GM19035 (cell line): ENCODE measurements around the gene MCF2L2.

Source experiments
- ATAC-seq: cut with Tn5 transposase; IDR thresholded peaks from one replicate; pipeline ENCODE4 v1.9.1; 2021; ENCODE audit not compliant: unreplicated experiment

MCF2L2 gene

DNA sequence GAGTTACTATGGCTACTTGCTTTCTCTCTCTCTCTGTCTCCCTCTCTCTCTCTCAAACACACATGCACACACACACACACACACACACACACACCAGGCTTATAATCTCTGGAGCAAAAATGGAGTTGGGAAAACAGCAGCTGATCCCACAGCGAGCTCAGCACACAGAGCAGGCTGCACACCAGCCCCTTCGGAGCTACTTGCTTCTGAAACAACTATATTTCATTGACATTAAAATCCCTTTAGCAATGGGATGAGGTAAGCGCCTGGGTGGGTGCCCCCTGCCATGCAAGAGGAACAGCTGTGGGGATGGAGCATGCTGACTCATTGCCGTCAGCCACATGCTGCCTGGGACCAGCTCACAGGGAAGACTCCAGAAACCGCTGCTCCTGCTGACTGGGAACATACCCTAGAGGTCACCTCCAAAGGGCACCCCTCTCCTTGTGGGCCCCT is 129.7 kb downstream of the MCF2L2 start:
- ATAC-seq, result no peak

DNA sequence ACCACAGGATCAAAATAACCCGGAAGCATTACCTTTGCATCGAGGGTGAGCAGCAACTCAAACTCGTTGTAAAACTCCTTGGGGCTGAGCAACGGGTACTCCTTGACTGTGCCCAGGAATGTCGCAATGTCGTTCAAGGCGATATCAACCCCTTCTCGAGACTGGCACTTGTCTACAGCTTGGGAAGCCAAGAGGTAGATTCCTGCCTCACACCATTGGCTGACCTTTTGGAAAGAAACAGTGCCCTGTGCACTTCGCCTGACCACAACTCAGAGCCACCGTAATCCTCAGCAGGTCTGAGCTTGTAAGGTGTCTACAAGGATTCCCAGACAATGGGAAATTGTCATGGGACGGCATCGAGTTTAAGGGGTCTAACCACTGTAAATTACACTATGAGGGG is 131.5 kb downstream of the MCF2L2 start:
- ATAC-seq, result no peak

DNA sequence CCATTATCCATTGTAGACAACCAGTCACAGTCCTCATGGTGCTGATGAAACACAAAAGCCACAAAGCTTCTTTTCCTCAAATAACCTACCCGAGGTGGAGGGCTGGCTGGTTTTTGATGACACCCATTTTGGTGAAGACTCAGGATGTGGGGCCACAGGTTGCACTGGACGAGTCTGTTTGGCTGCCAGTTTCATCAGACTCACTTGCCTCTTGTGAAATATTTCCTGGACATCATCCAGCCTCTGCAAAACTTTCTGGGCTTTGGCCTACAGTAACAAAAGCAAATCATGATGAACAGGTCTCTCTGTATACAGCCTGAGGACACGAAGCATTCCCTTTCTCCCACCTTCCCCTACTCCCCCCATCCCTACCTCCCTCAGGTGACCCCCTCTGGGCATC is 133.2 kb downstream of the MCF2L2 start:
- no peak for ATAC-seq

- ATAC-seq, result no peak
Observed at GRCh38 chr3:183293966-183294365, 134.5 kb downstream of the MCF2L2 start.

DNA sequence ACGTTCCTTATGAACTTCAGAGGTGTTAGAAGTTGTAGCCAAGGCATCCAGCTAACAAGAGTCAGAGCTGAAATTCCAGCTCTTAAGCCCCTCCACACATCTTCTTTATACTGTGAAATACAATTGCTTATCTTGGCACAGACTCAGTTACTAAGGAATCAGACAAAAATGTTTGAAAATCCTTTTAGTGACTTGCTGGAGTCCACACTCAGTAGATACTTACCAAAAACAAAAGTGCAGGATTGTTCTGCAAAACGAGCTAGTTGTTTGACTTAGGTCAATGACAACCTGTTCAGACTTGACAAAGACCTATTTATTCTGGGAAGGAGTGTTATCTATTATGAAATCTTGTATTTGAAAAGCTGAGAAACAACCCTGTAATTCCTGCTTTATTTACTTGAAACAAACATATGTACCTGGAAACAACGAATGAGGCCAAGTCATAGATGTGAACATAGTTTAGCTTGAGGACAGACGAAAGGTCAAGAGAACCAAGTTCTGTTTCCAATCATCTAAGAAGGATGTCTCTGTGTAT is 136.9 kb downstream of the MCF2L2 start:
- ATAC-seq, result no peak

DNA sequence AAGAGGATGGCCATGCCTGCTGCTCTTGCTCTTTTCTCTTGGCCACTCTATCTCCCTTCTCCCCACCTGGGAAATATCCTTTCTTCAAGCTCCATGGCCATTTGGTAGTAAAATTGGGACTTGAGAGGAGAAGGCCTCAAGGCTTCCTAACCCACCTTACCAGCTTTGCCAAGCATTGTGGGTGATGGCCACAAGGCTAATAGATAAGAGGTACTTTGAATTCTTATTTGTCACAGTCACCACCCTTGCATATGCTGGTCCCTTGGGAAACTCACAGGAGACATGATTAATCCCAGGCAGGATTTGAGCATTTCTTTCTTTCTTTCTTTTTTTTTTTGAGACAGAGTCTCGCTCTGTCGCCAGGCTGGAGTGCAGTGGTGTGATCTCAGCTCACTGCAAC is 138.2 kb downstream of the MCF2L2 start:
- no peak for ATAC-seq

DNA sequence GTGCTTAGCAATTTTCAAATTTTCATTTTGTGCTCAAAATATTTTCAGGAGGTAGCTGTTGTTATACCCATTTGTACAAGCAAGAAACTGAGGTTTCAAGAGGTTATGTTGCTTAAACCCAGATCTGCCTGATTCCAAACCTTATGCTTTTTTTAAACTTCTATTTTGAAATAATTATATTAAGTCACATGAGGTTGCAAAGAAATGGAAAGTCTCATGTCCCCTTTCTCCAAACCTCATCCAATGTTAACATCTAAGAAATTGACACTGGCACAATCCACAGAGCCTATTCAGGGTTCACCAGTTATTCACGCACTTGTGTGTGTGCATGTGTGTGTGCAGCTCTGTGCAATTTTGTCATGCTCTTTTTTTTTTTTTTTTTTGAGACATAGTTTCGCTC is 140.3 kb downstream of the MCF2L2 start:
- no peak for ATAC-seq

- ATAC-seq, result no peak
Observed at GRCh38 chr3:183287301-183287971, 141.0 kb downstream of the MCF2L2 start.

GRCh38 chr3:183285828-183286457 is 142.5 kb downstream of the MCF2L2 start:
- peak; percentile 95 for ATAC-seq

GRCh38 chr3:183285318-183285717 is 143.1 kb downstream of the MCF2L2 start:
- no peak for ATAC-seq

DNA sequence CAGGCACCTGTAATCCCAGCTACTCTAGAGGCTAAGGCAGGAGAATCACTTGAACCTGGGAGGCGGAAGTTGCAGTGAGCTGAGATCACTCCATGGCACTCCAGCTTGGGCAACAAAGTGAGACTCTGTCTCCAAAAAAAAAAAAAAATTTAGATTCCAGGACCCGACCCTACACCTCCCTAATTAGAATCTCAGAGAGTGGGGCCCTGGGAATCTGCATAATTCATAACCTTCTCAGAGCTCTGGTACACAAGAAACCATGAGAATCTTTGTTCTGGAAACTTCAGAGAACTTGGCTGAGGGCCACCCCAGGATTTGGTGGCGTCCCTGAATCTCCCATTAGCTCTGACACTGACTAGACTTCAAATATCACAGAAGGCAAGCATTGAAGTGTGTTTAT is 143.8 kb downstream of the MCF2L2 start:
- no peak for ATAC-seq

DNA sequence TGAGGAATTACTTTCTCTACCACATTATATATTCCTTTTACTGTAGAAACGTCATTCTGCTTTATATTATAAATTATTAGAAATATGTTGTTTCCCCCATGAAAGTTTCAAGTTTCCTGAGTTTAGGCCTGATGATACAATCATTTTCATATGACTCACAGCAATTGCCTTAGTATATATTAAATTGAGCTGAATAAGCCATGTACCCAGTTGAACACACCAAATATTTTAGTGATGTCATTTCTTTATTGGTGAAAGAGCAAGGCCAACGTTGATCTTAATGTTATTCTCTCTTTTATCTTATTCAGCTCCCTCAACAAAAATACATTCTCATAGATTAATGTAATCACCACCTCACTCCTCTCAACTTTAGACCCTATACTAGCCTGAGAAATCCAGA is 144.5 kb downstream of the MCF2L2 start:
- ATAC-seq, result no peak

DNA sequence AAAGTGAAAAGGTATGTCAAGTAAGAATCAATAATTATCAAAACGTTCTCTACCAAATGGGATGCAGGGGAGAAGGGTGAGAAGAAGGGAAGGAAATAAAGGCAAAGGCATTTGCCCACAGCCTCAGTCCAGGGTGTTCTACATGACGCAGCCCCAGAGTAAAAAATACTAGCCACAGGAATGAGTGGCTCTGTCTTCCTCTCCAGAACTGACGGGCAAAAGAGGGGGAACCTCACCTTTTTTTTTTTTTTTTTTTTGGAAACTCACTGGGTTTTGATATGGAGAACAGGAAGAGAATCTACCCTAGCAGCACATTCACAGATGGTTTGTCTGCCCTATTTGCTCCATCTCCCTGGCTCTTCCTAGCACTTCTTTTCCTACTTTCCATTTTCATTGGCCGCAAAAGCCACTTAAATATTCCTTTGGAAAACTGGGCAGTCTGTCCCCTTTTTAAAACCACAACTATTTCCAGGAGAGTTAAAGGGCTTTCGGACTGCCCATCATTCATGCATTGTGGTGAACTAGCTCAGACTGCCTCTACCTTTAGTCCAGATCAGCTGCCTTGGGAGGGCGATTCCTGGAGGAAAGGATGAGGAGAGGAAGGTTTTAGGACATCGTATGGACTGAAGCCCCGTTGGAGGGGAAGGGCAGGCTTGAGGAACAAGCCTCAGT is 147.2 kb downstream of the MCF2L2 start:
- no peak for ATAC-seq

- no peak for ATAC-seq
Observed at GRCh38 chr3:183279371-183279770, 149.0 kb downstream of the MCF2L2 start.

DNA sequence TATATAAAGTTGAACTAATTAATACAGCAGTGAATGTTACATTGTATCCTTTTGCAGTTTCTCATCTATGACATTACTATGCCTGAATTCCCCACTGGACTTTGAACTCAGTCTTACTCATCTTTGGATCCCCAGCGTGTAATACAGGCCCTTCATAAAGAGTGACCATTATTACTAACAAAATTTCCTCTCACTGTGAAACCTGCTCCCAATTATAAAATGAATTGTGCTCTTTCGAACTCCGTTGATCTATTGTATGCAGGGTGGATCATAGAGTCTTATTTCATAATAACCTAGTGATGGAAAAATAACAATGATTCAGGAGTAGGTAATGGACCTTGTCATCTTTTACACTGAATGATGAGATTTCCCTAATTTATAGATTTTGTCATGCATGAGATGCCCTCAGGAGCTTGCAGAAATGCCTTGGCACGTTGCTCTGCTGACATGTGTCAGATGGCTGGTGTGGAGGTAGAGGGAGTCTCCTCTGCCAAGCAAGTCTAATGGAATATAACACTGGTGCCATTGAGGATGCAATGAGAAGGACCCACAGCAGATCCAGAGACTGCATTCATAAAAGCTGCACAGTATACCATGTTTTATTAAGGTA is 149.8 kb downstream of the MCF2L2 start:
- ATAC-seq, result no peak

GRCh38 chr3:183277260-183277659 is 151.2 kb downstream of the MCF2L2 start:
- no peak for ATAC-seq

DNA sequence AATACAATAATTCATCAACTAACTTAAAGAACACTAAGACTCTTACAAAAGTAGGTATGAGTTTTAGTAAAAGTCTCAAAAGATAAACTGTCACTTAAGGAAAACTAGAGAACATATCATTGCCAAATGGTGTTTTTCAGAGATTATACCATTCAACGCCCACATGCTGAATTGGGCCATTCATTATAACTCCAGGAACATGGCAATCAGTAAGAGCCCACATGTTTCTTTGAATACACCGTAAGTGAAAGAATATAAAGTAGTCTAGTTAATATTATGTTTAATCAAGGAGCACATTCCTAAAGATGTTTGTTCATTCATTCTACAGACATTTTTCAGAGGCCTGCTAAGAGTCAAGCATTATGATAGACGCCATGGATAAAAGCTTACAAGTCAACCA is 152.5 kb downstream of the MCF2L2 start:
- no peak for ATAC-seq

GRCh38 chr3:183275418-183275817 is 153.0 kb downstream of the MCF2L2 start:
- ATAC-seq, result no peak

DNA sequence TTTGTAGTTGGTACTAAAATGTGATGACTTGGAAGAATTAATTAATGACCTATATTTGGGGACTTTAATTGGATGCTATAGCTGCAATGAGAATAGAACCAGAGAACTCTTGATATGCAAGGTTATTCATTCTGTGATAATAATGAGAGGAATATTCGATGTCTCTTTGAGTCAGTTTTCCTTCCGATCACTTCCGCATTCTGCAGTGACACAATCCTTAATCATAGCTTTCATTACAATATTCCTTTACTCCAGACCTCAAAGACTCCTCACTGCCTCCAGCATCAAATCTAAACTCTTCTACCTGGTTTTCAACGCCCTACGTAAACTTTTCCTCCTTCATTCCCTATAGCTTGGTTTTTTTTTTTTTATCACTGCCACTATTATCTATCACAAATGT is 153.8 kb downstream of the MCF2L2 start:
- no peak for ATAC-seq

- ATAC-seq, result no peak
Observed at GRCh38 chr3:183272791-183273190, 155.6 kb downstream of the MCF2L2 start.

GRCh38 chr3:183272142-183272541 is 156.3 kb downstream of the MCF2L2 start:
- no peak for ATAC-seq

DNA sequence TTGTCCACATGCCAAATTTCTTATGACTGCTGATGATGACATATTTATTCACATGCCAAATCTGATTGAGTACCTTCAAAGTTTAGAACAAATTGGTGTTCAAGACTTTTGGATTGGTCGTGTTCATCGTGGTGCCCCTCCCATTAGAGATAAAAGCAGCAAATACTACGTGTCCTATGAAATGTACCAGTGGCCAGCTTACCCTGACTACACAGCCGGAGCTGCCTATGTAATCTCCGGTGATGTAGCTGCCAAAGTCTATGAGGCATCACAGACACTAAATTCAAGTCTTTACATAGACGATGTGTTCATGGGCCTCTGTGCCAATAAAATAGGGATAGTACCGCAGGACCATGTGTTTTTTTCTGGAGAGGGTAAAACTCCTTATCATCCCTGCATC is 158.1 kb downstream of the MCF2L2 start:
- ATAC-seq, result no peak
